Mammary epithelial cell (primary cell): Measurements from ENCODE around the gene CA10.

Source experiments
- EZH2 ChIP-seq: IDR thresholded peaks from 2 replicates; pipeline ENCODE4 v1.6.1; 2012; ENCODE audit warnings: low read length, inconsistent platforms, borderline replicate concordance
- TF ChIP-seq, protein P1 (sequence below), 2 donors: IDR thresholded peaks in 1 of 2; conservative IDR thresholded peaks in 1 of 2; 2 replicates each; pipeline ENCODE4 v1.5.1; 2011 to 2012; ENCODE audit warnings: inconsistent platforms in 2 of 2, low read length in 2 of 2, mild to moderate bottlenecking in 2 of 2, control low read depth in 1 of 2, low read depth in 1 of 2; ENCODE audit not compliant: insufficient read depth in 1 of 2; ENCODE audit errors: extremely low read depth in 1 of 2

DNA sequence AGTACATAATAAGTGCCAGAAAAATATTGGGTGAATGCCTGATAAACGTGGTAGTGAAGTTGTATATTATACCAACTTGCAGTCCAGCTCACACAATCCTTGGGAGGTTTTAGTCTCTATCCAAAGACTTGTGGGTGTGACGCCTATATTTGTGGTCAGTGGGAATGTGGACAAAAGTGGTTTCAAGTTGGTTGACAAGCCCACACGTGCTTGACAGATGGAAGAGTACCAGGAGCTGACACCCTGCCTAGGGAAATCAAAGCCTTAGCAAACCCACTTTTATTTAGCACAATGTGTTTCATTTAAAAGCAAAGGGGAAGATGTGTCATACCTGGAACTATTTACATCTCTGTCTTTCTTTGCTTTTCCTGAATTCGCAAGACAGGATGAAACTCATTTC is 79.0 kb downstream of the CA10 start:
- TF ChIP-seq, protein P1, sequence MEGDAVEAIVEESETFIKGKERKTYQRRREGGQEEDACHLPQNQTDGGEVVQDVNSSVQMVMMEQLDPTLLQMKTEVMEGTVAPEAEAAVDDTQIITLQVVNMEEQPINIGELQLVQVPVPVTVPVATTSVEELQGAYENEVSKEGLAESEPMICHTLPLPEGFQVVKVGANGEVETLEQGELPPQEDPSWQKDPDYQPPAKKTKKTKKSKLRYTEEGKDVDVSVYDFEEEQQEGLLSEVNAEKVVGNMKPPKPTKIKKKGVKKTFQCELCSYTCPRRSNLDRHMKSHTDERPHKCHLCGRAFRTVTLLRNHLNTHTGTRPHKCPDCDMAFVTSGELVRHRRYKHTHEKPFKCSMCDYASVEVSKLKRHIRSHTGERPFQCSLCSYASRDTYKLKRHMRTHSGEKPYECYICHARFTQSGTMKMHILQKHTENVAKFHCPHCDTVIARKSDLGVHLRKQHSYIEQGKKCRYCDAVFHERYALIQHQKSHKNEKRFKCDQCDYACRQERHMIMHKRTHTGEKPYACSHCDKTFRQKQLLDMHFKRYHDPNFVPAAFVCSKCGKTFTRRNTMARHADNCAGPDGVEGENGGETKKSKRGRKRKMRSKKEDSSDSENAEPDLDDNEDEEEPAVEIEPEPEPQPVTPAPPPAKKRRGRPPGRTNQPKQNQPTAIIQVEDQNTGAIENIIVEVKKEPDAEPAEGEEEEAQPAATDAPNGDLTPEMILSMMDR (conservative IDR thresholded peaks at IDR 0.05 in 1 of 2, IDR thresholded peaks at IDR 0.05 in 1 of 2; ENCODE audit: extremely low read depth in 1 of 2, insufficient read depth in 1 of 2, low read depth in 1 of 2, low read length in 2 of 2) = no peak
- TF ChIP-seq EZH2 = no peak
